HG03558 (cell line): ENCODE data around the gene KCNH8.

Experiments
- ATAC-seq: cut with Tn5 transposase; IDR thresholded peaks from one replicate; pipeline ENCODE4 v1.9.1; 2021; ENCODE audit warnings: moderate number of reproducible peaks; ENCODE audit not compliant: unreplicated experiment; ENCODE audit errors: extremely low read depth

Gene KCNH8

DNA sequence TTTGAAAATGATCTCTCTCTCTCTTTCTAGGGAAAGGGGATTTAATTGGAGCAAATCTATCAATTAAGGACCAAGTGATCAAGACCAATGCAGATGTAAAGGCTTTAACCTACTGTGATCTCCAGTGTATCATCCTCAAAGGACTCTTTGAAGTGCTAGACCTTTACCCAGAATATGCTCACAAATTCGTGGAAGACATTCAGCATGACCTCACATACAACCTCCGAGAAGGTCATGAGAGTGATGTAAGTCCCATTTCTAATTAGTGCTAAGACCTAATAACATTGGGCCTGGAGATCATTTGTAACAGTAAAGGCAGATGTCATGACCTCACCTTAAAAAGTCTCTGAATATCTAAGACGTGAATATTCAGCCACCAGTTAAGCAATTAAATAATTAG, 308.4 kb downstream of the KCNH8 start:
- no peak for ATAC-seq

DNA sequence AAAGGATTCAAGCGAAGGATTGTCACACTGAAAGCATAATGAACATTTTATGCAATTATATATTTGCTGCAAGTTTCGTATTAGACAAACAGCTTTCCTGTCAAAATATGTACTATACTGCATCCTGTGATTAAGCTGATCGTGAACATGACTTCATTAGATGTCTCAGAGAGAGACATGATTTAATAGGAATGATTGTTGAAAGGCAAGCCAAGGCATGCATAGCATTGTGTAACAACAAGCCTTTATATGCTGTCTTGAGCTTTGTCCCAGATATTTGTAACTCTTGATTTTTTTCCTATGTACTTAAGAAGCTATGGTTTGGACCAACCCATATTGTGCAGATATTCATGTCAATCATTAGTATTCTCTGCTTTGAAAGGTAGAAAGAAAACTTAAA, 309.1 kb downstream of the KCNH8 start:
- no peak for ATAC-seq

DNA sequence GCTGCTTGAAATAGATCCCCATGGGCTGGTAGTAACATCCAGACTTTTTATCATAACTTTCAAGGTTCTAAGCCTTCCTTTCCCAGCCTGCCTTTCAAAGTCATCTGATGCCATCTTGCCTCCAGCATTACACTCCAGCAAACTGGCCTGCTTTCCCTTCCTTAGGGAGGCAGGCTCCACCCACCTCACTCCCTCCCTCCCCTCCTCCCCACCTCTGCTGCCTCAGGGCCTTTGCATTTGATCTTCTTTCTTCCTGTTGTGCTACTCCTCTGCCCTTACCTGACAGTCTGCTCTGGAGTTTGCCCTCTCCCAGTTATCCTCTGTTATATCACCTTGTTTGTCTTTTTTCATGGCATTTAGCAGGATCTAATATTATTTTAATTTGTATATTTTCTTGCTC, 319.5 kb downstream of the KCNH8 start:
- no peak for ATAC-seq

DNA sequence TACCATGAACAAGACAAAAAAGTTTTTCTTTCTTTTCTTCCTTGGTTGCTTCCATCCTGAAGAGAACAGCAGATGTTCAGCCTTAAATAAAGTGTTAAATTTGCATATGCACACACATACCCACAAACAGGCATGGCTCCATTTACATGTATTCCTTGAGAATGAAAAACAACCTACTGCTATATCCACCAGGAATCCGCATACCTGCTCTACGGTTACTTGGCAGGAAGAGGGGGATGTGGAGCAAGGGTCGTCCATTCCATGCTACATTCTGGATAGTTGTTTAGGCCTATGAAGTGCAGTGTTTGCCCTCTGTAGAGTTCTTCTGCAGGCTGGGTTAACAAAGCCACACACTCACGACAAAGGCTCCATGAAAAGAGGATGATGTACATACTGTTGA, 322.8 kb downstream of the KCNH8 start:
- ATAC-seq, result no peak

DNA sequence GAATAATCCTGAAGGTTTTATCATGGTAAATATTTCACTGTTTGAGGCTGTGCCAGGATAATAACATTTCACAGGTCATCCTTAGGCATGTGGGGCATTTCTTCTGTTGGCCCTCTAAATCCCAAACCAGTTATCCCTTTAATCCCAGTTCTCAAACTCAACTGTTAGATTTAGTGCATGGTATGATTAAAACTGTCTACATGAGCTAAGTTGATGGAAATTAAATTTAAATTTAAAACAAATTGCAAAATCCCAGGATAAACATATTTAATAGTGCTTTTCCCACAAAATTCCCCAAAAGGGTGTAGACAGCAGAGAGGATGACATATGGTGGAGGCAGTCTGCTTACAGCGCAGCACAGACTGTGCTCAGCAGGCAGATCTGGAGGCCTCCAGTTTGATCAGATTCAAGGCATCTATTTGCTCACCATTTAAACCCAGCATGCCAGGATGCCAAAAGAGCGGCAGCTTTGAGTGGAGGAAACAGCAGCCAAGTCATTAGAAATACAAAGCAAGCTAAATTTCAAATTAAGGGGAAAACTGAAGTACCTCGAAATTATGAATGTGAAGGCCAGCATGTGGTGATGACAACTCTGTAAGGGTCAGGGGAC, 325.8 kb downstream of the KCNH8 start:
- no peak for ATAC-seq

DNA sequence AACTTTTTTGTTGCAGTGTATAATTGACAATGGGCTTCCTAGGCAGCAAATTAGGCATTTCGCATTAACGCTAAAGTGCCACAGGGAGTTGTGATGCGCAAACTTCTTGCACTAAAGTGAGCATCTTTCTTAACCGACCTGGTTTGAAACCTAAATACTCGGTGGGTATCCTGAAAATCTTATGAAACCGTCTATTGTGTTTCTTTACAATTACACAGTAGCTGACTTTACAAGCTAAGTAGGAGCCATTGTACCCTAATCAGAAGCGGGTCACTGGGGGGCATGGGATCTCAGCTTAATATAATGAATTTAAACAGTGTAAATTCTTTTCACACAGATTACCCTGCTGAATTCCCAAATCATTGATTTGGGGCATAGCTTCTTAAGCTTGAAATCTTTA, 328.0 kb downstream of the KCNH8 start:
- ATAC-seq, result no peak

DNA sequence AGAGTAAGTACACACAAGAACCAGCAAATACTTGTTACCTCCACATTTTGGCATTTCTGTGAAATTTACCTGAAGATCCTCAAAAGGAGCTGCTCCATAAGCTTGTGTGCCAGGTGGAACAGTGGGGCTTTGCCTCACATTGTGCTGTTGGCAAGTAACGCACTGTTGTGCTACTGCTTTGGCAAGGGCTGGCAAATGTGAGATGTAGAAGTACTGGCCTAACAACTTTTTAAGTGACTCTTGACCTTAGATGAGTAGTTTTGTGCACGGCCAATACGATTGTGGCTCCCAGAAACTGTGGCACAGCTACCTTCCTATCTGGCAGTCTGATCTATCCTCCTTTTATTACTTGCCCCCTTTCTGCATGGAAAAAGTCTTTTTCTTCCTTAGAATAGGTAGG, 337.0 kb downstream of the KCNH8 start:
- no peak for ATAC-seq

DNA sequence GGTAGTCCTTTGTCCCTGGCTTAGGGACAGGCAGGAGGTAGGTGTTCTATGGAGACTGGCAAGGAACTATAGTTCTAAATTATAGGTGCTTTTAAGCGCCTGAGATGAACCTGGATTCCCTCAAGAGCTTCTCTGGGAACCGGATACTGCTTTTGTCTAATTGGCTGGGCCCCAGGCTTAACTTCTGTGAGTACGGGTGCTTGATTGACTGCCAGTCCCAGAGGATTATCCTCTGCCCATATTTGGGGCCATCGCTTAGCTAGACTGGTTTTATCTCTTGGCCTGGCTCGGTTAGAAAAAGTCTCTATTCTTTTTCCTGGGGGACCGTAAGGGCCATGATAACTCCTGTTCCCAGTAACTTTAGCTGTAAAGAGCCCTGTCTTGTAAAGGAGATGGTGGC, 339.1 kb downstream of the KCNH8 start:
- no peak for ATAC-seq

DNA sequence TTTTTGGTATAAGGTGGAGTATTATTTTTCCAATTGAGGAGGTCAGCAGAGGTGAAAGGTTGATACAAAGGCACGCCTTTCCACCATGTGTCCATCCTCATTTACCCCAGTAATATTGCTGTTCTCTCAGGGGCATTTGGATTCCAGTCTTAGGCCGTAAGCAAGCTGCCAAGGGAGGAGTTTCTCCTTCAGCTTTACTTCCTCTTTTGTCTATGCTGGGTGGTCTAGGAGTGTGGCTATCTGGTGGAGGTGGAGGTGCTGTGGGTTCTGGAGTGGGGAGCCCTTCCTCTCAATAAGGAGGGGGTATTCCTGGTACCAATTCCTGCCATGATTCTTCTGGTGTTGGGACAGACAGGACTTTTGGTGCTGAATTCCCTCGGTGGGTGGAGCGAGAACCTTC, 340.6 kb downstream of the KCNH8 start:
- ATAC-seq, result no peak

DNA sequence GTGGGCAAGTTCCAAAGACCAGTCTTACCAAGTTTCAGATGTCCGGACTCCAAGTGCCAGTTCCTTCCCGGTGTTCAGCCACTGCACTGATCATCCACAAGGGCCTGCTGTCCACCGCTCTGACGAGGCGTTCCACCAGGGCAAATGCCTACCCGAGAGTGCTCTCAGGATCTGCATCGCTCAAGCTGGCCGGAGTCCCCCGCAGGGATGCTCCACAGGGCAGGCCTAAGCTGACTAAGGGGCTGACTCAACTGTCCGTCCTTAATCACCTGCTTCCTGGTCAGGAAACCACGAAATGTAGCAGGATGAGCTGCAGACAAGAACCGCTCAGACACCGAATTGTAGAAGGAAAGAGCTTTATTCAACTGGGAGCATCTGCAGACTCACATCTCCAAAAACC, 341.6 kb downstream of the KCNH8 start:
- ATAC-seq, result no peak

DNA sequence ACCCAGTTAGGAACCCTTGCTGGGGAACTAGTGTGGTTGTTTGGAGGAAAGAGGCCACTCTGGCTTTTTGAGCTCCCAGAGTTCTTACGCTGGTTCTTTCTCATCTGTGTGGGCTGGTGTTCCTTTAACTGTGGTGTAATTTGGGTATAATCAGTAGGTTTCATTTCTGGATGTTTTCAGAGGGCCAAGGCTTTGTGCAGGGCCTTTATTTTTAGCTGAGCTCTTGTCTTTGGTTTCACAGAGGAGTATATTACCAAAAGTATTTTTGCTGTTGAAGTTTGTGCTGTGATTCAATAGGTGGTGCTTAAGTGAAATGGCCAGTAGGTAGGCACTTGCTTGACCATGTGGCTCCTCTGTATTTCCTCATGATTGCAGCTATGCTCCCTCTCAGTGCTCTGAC, 357.9 kb downstream of the KCNH8 start:
- no peak for ATAC-seq

DNA sequence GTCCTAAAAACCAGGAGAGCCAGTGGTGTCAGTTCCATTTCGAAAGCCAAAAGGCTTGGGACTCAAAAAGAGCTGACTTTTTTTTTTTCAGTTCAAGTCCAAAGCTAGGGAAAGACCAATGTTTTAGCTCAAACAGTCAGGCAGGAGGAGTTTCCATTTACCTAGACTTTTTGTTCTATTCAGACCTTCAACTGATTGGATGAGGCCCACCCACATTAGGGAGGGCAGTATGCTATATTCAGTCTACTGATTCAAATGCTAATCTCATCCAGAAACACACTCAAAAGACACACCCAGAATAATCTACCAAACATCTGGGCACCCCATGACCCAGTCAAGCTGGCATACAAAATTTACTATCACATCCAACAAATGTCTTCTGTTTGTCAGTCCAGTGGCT, 374.0 kb downstream of the KCNH8 start:
- no peak for ATAC-seq

DNA sequence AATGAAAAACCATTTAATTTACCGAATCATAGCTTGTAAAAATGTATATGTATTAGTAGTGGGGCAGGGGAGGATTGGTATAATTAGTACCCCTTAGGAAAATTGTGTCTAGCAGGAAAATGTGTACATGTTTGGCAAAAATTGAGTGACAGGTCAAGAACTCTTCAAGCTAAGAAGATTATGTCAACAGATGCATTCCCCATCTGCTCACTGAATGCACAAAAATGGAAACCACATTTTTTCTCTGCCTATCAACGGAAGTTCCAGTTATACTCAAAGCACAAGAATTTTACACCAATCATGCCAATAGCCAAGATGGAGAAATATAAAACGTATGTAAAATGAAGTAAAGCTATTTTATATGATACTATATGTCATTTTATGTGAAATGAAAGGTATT, 377.8 kb downstream of the KCNH8 start:
- no peak for ATAC-seq

DNA sequence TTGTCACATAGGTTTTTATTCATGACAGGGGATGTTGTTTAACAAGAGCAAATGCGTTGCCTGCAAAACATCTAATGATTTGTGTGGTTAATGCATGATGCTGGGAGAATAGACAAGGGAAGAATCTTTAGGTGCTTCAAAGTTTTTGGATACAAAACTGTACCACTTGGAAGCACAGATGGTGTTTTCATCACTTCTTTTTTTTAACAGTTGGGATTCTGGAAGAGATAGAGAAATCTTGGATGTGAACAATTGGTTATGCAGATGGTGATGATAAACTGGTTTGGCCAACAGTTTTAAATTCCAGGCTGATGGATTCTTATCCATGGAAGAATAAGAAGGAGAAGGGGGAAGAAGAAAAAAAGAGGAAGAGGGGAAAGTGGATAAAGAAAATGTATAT, 379.4 kb downstream of the KCNH8 start:
- no peak for ATAC-seq

DNA sequence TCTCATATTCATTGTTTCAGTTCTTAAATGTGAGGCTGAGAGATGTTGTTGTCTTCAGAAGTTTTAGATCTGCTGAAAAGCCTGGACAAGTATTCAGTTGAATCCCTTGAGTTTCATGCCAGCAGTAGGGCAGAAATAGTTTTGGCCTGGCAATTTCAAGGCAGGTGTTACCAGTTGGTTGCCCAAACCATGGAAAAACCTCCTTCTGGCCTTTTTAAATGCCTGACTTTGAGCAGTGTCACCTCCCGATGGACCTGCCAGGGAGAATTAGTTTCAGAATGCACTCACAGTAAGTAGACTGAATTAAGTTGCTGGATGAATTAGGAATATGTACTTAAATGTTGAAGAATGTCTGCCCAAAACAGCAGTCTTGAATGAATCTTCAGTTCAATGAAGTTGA, 383.1 kb downstream of the KCNH8 start:
- no peak for ATAC-seq

DNA sequence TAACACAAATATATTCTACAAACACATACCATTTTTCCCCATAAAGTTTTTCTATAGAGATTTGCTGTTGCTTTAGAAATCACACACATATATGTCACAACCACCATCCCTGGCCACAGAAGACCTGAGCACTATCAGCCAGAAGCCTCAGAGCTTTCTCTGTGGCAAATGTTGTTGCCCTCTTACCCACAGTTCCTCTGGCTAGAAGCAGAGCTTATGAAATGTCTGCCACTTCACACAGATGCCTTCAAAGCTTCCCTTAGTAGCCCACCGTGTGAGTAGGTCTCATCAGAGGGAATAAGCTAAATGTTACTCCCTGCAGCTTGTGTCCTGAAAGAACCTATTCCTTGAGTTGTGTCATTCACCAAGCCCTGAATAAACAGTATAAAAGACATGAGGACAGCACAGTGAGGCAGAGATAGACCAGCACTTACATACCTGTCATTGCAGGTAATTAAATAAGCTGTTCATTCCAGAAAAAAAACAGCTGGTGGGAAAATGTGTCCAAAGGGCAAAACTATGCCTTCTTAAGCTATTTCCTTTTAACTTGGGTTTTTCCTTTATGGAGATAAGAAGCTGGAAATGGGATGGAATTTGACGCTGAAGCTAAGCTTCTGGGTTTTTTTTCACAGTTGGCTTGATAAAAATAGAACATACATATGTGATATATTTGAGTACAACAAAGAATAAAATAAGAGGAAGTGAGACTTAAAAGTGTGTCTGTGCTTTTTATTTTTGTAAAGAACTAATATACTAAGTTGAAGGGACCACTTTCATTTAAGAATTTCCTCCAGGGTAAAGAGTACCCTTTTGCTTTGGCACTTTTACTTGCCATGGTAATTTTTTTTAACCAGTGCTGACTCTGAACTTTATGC, 391.4 kb downstream of the KCNH8 start:
- peak; percentile 51 for ATAC-seq

DNA sequence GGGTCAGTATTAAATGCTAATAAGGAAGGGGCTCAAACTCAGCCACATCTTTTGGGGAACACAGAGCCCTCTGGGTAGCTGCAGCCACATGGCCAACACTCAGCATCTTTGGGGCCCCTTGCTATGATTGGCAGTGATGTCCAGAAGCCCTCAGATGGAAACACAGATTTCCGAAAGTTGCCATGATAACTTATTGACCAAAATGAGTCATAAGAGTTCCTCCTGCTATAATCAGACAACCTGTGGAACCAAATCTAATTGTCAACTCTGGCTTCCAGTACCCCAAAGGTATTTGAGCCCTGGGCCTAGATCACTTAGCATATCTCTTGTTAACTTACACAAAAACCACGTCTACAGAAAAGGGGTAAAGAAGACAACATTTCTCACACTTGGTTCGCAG, 392.2 kb downstream of the KCNH8 start:
- peak; percentile 32 for ATAC-seq

DNA sequence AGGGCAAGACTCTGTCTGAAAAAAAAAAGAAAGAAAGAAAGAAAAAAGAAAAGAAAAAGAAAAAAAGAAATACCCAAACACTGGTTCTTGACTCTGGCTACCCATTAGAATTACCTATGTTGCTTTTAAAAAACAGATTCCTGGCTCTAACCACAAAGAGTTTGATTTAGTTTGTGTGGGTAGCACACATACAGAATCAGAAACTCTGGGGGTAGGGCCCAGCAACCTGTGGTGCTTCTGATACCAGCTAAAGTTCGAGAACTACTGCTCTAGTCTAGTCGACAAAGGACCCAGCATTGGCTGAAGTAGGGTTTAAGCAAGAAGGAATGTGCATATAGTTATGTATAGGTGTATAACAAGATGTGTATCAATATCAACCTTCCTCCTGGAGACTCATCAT, 393.0 kb downstream of the KCNH8 start:
- ATAC-seq, result no peak

DNA sequence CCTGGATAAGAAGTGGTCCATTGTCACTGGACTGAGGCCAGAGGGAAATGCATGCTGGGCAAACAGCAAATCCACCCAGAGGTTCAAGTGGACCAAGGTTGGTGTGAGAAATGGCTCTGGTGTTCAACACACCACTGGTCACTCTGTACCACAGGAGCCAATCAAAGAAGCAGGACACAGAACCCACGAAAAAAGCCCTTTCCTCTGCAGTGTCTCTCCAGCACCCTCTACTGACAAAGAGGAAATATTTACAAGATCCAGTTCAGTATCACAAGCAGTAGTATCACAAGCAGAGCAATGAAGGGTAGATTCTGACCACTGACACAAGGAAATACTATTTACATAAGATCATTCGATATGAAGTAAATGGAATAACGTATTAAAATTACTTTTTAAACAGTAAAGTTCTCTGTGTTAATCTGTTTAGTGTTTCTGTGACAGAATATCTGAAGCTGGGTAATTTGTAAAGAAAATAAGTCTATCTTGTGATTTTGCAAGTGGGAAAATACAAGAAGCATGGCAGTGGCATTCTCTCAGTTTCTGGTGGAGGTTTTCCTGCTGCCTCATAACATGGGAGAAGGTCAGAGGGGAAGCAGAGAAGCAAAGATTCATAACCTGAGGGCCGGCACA, 395.0 kb downstream of the KCNH8 start:
- ATAC-seq, result peak; percentile 37

DNA sequence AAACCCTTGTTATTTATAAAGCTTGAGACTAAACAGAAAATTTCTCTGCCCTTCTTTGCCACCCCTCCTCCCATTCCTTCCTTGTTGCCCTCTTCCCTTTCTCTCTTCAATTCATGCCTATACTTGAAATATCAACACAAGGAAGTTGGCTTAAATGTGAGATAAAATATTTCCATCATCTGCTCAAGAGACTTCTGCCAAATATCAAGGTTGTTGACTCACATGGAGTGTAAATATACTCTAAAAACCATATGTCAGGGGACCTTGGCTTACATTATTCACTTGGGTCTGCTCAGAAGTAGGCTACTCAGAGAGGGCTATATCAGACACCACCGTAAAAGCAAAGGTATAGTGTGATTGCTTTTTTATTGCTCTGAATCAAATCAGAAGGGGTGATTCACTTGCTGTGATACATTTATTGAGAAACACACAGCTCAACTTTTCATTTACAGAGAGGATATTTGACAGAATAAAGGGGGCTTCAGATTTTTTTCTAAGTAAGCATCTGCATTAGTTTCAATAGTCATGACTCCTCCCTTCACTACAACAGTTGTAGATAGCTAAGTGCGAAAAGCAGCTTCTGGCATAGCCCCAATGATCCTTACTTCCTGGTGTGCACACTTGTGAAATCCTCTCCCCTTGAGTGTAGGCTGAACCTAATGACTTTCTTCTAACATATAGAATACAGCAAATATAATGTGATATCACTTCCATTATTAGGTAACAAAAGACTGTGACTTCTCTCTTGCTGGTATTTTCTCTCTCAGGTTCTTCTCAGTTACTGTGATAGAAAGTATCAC, 399.6 kb downstream of the KCNH8 start:
- no peak for ATAC-seq
